ENCODE data around the gene AQP5.

The AQP5 gene

GRCh38 chr12:49966511-49967041, 4.9 kb downstream of the AQP5 start:
- no peak for DNase-seq

GRCh38 chr12:49967042-49967776, 5.5 kb downstream of the AQP5 start:
- peak; percentile 77 for DNase-seq

GRCh38 chr12:49967777-49968250, 6.1 kb downstream of the AQP5 start:
- DNase-seq = no peak

- no peak for DNase-seq
Observed at GRCh38 chr12:49968471-49968870, 6.8 kb downstream of the AQP5 start.

- no peak for DNase-seq
Observed at GRCh38 chr12:49969027-49969426, 7.4 kb downstream of the AQP5 start.

GRCh38 chr12:49969651-49970429, 8.2 kb downstream of the AQP5 start:
- DNase-seq = no peak

GRCh38 chr12:49970658-49971057, 9.0 kb downstream of the AQP5 start:
- DNase-seq = no peak

- no peak for DNase-seq
Observed at GRCh38 chr12:49971141-49971540, 9.5 kb downstream of the AQP5 start.

- no peak for DNase-seq
Observed at GRCh38 chr12:49972129-49972528, 10.5 kb downstream of the AQP5 start.

- no peak for DNase-seq
Observed at GRCh38 chr12:49972641-49973360, 11.1 kb downstream of the AQP5 start, which contains the start of gene AQP6. TSS of gene AQP6 (plus strand) at chr12:49972947. CDS start at chr12:49973174, 227 bp downstream.

- no peak for DNase-seq
Observed at GRCh38 chr12:49973361-49973830, 11.7 kb downstream of the AQP5 start.

- no peak for DNase-seq
Observed at GRCh38 chr12:49974231-49974675, 12.6 kb downstream of the AQP5 start.

- DNase-seq = no peak
Observed at GRCh38 chr12:49974677-49975317, 13.1 kb downstream of the AQP5 start.

GRCh38 chr12:49975318-49975761, 13.7 kb downstream of the AQP5 start:
- no peak for DNase-seq

- DNase-seq = no peak
Observed at GRCh38 chr12:49976557-49976956, 14.9 kb downstream of the AQP5 start.

GRCh38 chr12:49978125-49978524, 16.5 kb downstream of the AQP5 start:
- DNase-seq = no peak

- no peak for DNase-seq
Observed at GRCh38 chr12:49979016-49979586, 17.4 kb downstream of the AQP5 start.

- no peak for DNase-seq
Observed at GRCh38 chr12:49979791-49980190, 18.1 kb downstream of the AQP5 start.

- no peak for DNase-seq
Observed at GRCh38 chr12:49980501-49981349, 19.1 kb downstream of the AQP5 start.

GRCh38 chr12:49982246-49983087, 20.8 kb downstream of the AQP5 start:
- DNase-seq = no peak

Measured in NCI-H774 (cell line).